WTC11 (cell line): Measurements from ENCODE around the gene MLH3. TPM values are rescaled to one million over a fixed set of nuclear protein-coding genes. Genes with fewer than 3 reads are reported as not detected.

Source experiments
- ATAC-seq: fragments of 200-7000 bp; cut with Tn5 transposase; 2 replicates; pipeline ENCODE4 v1.10.0; 2021; ENCODE audit warnings: mild to moderate bottlenecking, moderate library complexity
- CTCF ChIA-PET: fragments of 300-600 bp; sonication (Branson Sonifier 250); formaldehyde crosslinking; loops from one replicate; lab custom pipeline; 2021; ENCODE audit warnings: antibody characterized with exemption; lab: Charles Lee
- POLR2A ChIA-PET: fragments of 350-600 bp; sonication (Branson Sonifier 250); formaldehyde crosslinking; loops from one replicate; lab custom pipeline; 2021; ENCODE audit warnings: antibody characterized with exemption; lab: Charles Lee
- DNase-seq: peaks from one replicate; pipeline ENCODE4 v3.0.0; 2021; ENCODE audit warnings: low spot score
- H3K27ac Mint-ChIP-seq: 2 replicates; pipeline ENCODE4 v1.8.0; 2021; ENCODE audit warnings: mixed read lengths
- H3K27me3 Mint-ChIP-seq: 2 replicates; pipeline ENCODE4 v1.8.0; 2021; ENCODE audit warnings: low read depth, mild to moderate bottlenecking, moderate library complexity, mixed read lengths
- H3K36me3 Mint-ChIP-seq: 2 replicates; pipeline ENCODE4 v1.8.0; 2021; ENCODE audit warnings: mixed read lengths
- H3K4me1 Mint-ChIP-seq: 2 replicates; pipeline ENCODE4 v1.8.0; 2022; ENCODE audit warnings: mixed read lengths
- H3K4me3 Mint-ChIP-seq: 2 replicates; pipeline ENCODE4 v1.8.0; 2021; ENCODE audit warnings: mild to moderate bottlenecking, moderate library complexity, mixed read lengths
- H3K9me3 Mint-ChIP-seq: 2 replicates; pipeline ENCODE4 v1.8.0; 2021; ENCODE audit warnings: mixed read lengths
- CREM ChIP-seq: sonication (generic); formaldehyde crosslinking; IDR thresholded peaks from 2 replicates; pipeline ENCODE4 v1.8.1; 2022; ENCODE audit warnings: mild to moderate bottlenecking, missing genetic modification reagents, moderate library complexity
- ELF4 ChIP-seq: sonication (generic); formaldehyde crosslinking; IDR thresholded peaks from 2 replicates; pipeline ENCODE4 v1.8.1; 2022; ENCODE audit warnings: low read depth, mild to moderate bottlenecking, moderate library complexity, missing genetic modification reagents
- JAZF1 ChIP-seq: fragments of 250-450 bp; sonication (Bioruptor Pico); IDR thresholded peaks from 2 replicates; pipeline ENCODE4 v1.9.0; 2021; ENCODE audit warnings: moderate library complexity, mild to moderate bottlenecking, inconsistent platforms
- RELA ChIP-seq: sonication (generic); formaldehyde crosslinking; IDR thresholded peaks from 2 replicates; pipeline ENCODE4 v1.8.1; 2022; ENCODE audit warnings: missing genetic modification reagents, mild to moderate bottlenecking, borderline replicate concordance
- ZNF138 ChIP-seq: sonication (generic); formaldehyde crosslinking; conservative IDR thresholded peaks from 2 replicates; pipeline ENCODE4 v1.8.1; 2022; ENCODE audit warnings: mild to moderate bottlenecking, moderate library complexity, missing genetic modification reagents
- ZNF317 ChIP-seq: sonication (generic); formaldehyde crosslinking; IDR thresholded peaks from 2 replicates; pipeline ENCODE4 v1.8.1; 2023; ENCODE audit warnings: low read depth, mild to moderate bottlenecking, moderate library complexity, missing genetic modification reagents, borderline replicate concordance
- ZNF416 ChIP-seq: fragments of 250-450 bp; sonication (Bioruptor Pico); IDR thresholded peaks from 2 replicates; pipeline ENCODE4 v1.9.0; 2021; ENCODE audit warnings: mild to moderate bottlenecking, inconsistent platforms
- total RNA-seq: library from RNA; stranded (reverse); gene quantifications from 3 replicates; pipeline ENCODE4 v1.2.3, GENCODE V29; 2021
- TF ChIP-seq, protein P1 (sequence below): fragments of 250-450 bp; sonication (Bioruptor Pico); IDR thresholded peaks from 2 replicates; pipeline ENCODE4 v1.9.0; 2021; ENCODE audit warnings: mild to moderate bottlenecking
- TF ChIP-seq, protein P2 (sequence below): sonication (generic); formaldehyde crosslinking; IDR thresholded peaks from 2 replicates; pipeline ENCODE4 v1.8.1; 2022; ENCODE audit warnings: mild to moderate bottlenecking, moderate library complexity, missing genetic modification reagents
- TF ChIP-seq, protein P3 (sequence below): sonication (generic); formaldehyde crosslinking; IDR thresholded peaks from 2 replicates; pipeline ENCODE4 v1.8.0; 2022; ENCODE audit warnings: mild to moderate bottlenecking, missing genetic modification reagents
- TF ChIP-seq, protein P4 (sequence below): sonication (generic); formaldehyde crosslinking; IDR thresholded peaks from 2 replicates; pipeline ENCODE4 v1.8.0; 2022; ENCODE audit warnings: mild to moderate bottlenecking, missing genetic modification reagents
- TF ChIP-seq, protein P5 (sequence below): sonication (generic); formaldehyde crosslinking; conservative IDR thresholded peaks from 2 replicates; pipeline ENCODE4 v1.8.1; 2022; ENCODE audit warnings: mild to moderate bottlenecking, missing genetic modification reagents
- TF ChIP-seq, protein P6 (sequence below): fragments of 250-450 bp; sonication (Bioruptor Pico); IDR thresholded peaks from 2 replicates; pipeline ENCODE4 v1.9.0; 2021; ENCODE audit warnings: mild to moderate bottlenecking
- TF ChIP-seq, protein P7 (sequence below): sonication (generic); formaldehyde crosslinking; IDR thresholded peaks from 2 replicates; pipeline ENCODE4 v1.8.0; 2023; ENCODE audit warnings: missing genetic modification reagents, mild to moderate bottlenecking, borderline replicate concordance
- TF ChIP-seq, protein P8 (sequence below): fragments of 250-450 bp; sonication (Bioruptor Pico); conservative IDR thresholded peaks from 2 replicates; pipeline ENCODE4 v1.9.0; 2021; ENCODE audit warnings: mild to moderate bottlenecking
- TF ChIP-seq, protein P9 (sequence below): sonication (generic); formaldehyde crosslinking; IDR thresholded peaks from 2 replicates; pipeline ENCODE4 v1.8.0; 2023; ENCODE audit warnings: missing genetic modification reagents
- TF ChIP-seq, protein P10 (sequence below): sonication (generic); formaldehyde crosslinking; IDR thresholded peaks from 2 replicates; pipeline ENCODE4 v1.8.0; 2022; ENCODE audit warnings: missing genetic modification reagents

Gene MLH3
- total RNA-seq, 1 experiment from 2014 or later = 16.7 TPM

DNA sequence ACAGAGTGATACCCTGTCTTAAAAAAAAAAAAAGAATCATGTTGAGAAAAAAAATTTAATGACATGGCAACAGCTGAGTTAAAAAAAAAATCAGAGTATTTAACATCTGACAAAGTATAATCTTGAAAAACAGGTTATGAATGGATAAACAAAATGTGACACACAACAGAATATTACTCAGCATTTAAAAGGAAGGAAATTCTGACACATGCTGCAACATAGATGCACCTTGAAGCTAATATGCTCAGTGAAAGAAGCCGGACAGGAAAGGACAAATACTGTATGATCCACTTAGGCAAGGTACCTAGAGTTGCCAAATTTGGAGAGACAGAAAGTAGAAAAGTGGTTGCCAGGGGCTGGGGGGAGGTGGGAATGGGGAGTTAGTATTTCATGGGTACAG, 67.9 kb downstream of the MLH3 start (continued):
- TF ChIP-seq, protein P1, sequence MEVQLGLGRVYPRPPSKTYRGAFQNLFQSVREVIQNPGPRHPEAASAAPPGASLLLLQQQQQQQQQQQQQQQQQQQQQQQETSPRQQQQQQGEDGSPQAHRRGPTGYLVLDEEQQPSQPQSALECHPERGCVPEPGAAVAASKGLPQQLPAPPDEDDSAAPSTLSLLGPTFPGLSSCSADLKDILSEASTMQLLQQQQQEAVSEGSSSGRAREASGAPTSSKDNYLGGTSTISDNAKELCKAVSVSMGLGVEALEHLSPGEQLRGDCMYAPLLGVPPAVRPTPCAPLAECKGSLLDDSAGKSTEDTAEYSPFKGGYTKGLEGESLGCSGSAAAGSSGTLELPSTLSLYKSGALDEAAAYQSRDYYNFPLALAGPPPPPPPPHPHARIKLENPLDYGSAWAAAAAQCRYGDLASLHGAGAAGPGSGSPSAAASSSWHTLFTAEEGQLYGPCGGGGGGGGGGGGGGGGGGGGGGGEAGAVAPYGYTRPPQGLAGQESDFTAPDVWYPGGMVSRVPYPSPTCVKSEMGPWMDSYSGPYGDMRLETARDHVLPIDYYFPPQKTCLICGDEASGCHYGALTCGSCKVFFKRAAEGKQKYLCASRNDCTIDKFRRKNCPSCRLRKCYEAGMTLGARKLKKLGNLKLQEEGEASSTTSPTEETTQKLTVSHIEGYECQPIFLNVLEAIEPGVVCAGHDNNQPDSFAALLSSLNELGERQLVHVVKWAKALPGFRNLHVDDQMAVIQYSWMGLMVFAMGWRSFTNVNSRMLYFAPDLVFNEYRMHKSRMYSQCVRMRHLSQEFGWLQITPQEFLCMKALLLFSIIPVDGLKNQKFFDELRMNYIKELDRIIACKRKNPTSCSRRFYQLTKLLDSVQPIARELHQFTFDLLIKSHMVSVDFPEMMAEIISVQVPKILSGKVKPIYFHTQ = no peak
- TF ChIP-seq, protein P2, sequence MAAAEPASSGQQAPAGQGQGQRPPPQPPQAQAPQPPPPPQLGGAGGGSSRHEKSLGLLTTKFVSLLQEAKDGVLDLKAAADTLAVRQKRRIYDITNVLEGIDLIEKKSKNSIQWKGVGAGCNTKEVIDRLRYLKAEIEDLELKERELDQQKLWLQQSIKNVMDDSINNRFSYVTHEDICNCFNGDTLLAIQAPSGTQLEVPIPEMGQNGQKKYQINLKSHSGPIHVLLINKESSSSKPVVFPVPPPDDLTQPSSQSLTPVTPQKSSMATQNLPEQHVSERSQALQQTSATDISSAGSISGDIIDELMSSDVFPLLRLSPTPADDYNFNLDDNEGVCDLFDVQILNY (CRISPR knock-in tag) = no peak
- TF ChIP-seq ZNF138 (CRISPR knock-in tag) (no peak), JAZF1 (no peak)
- TF ChIP-seq, protein P3, sequence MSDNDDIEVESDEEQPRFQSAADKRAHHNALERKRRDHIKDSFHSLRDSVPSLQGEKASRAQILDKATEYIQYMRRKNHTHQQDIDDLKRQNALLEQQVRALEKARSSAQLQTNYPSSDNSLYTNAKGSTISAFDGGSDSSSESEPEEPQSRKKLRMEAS (CRISPR knock-in tag) = no peak

DNA sequence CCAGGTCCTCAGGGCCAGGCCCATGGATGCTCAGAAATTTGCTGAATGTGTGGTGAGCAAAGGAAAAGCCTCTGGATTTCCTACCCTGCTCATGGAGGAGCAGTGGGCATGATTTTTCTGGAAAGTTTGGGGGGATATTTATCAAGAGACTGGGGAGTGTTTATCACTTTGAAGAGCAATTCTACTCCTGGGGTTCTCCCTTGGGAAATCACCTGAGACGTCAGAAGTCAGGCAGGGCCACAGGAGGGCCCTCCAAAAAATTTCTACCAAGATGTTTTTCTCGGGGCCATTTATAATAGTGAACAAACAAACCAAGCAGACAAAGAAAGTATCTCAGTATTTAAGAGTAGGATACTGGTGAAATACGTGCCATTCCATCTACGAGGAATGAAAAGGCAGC, 68.6 kb downstream of the MLH3 start:
- Mint-ChIP-seq H3K9me3 (no peaks in the 10 kb centered on the region), H3K36me3 (no peaks in the 10 kb centered on the region), H3K27ac (no peak overlapping the region), H3K4me3 (no peak overlapping the region), H3K4me1 (peaks cover 34% of the 10 kb centered on the region), H3K27me3 (no peaks in the 10 kb centered on the region; the same call in 1 of the 2 replicates)
- ATAC-seq = no peak
- DNase-seq = no peak
- ChIA-PET CTCF (interaction anchor here (1.5 to 5.4 kb wide), 2 partner anchors 37 to 60 kb away, joined by 4 to 53 read pairs; partner anchors contain the start of gene RPS6KL1), POLR2A (no interaction called here)
- TF ChIP-seq, protein P4, sequence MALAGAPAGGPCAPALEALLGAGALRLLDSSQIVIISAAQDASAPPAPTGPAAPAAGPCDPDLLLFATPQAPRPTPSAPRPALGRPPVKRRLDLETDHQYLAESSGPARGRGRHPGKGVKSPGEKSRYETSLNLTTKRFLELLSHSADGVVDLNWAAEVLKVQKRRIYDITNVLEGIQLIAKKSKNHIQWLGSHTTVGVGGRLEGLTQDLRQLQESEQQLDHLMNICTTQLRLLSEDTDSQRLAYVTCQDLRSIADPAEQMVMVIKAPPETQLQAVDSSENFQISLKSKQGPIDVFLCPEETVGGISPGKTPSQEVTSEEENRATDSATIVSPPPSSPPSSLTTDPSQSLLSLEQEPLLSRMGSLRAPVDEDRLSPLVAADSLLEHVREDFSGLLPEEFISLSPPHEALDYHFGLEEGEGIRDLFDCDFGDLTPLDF (CRISPR knock-in tag) = no peak
- TF ChIP-seq, protein P5, sequence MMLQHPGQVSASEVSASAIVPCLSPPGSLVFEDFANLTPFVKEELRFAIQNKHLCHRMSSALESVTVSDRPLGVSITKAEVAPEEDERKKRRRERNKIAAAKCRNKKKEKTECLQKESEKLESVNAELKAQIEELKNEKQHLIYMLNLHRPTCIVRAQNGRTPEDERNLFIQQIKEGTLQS (CRISPR knock-in tag) = no peak
- TF ChIP-seq ELF4 (no peak), RELA (CRISPR knock-in tag) (no peak), ZNF317 (no peak), ZNF416 (CRISPR knock-in tag) (no peak), CREM (CRISPR knock-in tag) (no peak)
- TF ChIP-seq, protein P6, sequence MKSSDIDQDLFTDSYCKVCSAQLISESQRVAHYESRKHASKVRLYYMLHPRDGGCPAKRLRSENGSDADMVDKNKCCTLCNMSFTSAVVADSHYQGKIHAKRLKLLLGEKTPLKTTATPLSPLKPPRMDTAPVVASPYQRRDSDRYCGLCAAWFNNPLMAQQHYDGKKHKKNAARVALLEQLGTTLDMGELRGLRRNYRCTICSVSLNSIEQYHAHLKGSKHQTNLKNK (CRISPR knock-in tag) = no peak
- TF ChIP-seq, protein P7, sequence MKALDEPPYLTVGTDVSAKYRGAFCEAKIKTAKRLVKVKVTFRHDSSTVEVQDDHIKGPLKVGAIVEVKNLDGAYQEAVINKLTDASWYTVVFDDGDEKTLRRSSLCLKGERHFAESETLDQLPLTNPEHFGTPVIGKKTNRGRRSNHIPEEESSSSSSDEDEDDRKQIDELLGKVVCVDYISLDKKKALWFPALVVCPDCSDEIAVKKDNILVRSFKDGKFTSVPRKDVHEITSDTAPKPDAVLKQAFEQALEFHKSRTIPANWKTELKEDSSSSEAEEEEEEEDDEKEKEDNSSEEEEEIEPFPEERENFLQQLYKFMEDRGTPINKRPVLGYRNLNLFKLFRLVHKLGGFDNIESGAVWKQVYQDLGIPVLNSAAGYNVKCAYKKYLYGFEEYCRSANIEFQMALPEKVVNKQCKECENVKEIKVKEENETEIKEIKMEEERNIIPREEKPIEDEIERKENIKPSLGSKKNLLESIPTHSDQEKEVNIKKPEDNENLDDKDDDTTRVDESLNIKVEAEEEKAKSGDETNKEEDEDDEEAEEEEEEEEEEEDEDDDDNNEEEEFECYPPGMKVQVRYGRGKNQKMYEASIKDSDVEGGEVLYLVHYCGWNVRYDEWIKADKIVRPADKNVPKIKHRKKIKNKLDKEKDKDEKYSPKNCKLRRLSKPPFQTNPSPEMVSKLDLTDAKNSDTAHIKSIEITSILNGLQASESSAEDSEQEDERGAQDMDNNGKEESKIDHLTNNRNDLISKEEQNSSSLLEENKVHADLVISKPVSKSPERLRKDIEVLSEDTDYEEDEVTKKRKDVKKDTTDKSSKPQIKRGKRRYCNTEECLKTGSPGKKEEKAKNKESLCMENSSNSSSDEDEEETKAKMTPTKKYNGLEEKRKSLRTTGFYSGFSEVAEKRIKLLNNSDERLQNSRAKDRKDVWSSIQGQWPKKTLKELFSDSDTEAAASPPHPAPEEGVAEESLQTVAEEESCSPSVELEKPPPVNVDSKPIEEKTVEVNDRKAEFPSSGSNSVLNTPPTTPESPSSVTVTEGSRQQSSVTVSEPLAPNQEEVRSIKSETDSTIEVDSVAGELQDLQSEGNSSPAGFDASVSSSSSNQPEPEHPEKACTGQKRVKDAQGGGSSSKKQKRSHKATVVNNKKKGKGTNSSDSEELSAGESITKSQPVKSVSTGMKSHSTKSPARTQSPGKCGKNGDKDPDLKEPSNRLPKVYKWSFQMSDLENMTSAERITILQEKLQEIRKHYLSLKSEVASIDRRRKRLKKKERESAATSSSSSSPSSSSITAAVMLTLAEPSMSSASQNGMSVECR (CRISPR knock-in tag) = no peak
- TF ChIP-seq, protein P8, sequence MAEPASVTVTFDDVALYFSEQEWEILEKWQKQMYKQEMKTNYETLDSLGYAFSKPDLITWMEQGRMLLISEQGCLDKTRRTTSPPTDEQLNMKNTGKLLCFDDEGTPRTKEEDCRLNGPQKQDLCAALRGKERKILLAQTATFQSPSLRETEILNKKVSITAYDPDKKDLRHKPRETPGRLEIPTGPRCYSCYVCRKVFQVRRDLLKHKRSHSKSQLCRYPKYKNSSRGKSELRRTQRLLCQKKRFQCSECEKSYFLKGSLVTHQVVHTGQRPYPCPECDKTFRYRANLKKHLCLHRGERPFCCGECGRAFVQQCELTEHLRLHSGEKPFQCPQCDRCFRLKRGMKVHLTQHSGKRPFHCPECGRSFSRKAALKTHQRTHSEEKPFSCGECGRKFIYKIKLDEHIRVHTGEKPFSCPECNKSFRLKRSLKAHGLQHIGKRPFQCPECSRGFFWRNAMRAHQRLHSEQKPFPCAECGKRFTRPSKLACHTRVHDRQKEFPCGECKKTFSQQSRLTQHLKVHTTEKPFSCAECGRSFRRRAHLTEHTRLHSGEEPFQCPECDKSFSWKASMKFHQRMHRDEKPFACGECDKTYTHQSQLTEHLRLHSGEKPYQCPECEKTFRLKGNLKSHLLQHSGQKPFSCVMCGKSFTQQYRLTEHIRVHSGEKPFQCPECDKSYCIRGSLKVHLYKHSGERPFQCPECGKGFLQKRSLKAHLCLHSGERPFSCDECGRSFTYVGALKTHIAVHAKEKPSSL (CRISPR knock-in tag) = no peak
- TF ChIP-seq, protein P9, sequence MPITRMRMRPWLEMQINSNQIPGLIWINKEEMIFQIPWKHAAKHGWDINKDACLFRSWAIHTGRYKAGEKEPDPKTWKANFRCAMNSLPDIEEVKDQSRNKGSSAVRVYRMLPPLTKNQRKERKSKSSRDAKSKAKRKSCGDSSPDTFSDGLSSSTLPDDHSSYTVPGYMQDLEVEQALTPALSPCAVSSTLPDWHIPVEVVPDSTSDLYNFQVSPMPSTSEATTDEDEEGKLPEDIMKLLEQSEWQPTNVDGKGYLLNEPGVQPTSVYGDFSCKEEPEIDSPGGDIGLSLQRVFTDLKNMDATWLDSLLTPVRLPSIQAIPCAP = no peak
- TF ChIP-seq, protein P10, sequence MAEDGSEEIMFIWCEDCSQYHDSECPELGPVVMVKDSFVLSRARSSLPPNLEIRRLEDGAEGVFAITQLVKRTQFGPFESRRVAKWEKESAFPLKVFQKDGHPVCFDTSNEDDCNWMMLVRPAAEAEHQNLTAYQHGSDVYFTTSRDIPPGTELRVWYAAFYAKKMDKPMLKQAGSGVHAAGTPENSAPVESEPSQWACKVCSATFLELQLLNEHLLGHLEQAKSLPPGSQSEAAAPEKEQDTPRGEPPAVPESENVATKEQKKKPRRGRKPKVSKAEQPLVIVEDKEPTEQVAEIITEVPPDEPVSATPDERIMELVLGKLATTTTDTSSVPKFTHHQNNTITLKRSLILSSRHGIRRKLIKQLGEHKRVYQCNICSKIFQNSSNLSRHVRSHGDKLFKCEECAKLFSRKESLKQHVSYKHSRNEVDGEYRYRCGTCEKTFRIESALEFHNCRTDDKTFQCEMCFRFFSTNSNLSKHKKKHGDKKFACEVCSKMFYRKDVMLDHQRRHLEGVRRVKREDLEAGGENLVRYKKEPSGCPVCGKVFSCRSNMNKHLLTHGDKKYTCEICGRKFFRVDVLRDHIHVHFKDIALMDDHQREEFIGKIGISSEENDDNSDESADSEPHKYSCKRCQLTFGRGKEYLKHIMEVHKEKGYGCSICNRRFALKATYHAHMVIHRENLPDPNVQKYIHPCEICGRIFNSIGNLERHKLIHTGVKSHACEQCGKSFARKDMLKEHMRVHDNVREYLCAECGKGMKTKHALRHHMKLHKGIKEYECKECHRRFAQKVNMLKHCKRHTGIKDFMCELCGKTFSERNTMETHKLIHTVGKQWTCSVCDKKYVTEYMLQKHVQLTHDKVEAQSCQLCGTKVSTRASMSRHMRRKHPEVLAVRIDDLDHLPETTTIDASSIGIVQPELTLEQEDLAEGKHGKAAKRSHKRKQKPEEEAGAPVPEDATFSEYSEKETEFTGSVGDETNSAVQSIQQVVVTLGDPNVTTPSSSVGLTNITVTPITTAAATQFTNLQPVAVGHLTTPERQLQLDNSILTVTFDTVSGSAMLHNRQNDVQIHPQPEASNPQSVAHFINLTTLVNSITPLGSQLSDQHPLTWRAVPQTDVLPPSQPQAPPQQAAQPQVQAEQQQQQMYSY (CRISPR knock-in tag) = no peak
